NT2/D1 (cell line): ENCODE results near the gene ATP2C1.

Experiments used
- DNase-seq: peaks from one replicate; pipeline ENCODE4 v3.0.0-alpha.2; 2011; ENCODE audit warnings: low read depth, low spot score
- H3K27me3 ChIP-seq: 2 replicates; pipeline ENCODE4 v1.6.0; 2011; ENCODE audit warnings: mild to moderate bottlenecking; ENCODE audit not compliant: insufficient read length, insufficient read depth
- H3K36me3 ChIP-seq: 2 replicates; pipeline ENCODE4 v1.6.1; 2011; ENCODE audit warnings: mild to moderate bottlenecking, low read length, mixed read lengths; ENCODE audit not compliant: insufficient read depth, insufficient read length
- H3K4me1 ChIP-seq: 2 replicates; pipeline ENCODE4 v1.5.1; 2011; ENCODE audit not compliant: insufficient read depth, insufficient read length
- H3K4me3 ChIP-seq: 2 replicates; pipeline ENCODE4 v1.5.1; 2011; ENCODE audit warnings: low read depth; ENCODE audit not compliant: insufficient read length
- H3K9ac ChIP-seq: 2 replicates; pipeline ENCODE4 v1.6.0; 2011; ENCODE audit warnings: low read depth; ENCODE audit not compliant: insufficient read length
- H3K9me3 ChIP-seq: 2 replicates; pipeline ENCODE4 v1.5.1; 2011; ENCODE audit warnings: mild to moderate bottlenecking, low read length; ENCODE audit not compliant: insufficient read depth
- SUZ12 ChIP-seq: IDR thresholded peaks from 2 replicates; pipeline ENCODE4 v1.6.1; 2011; ENCODE audit not compliant: insufficient read length, insufficient read depth; ENCODE audit errors: extremely low read depth
- YY1 ChIP-seq: IDR thresholded peaks from 2 replicates; pipeline ENCODE4 v1.6.1; 2011; ENCODE audit not compliant: insufficient read length, insufficient read depth
- ZNF274 ChIP-seq: IDR thresholded peaks from 2 replicates; pipeline ENCODE4 v1.6.1; 2011; ENCODE audit warnings: mild to moderate bottlenecking, low read depth, low read length

ATP2C1 gene

GRCh38 chr3:130981469-130981868, 87.6 kb downstream of the ATP2C1 start:
- Histone ChIP-seq H3K9me3 (no peaks in the 10 kb centered on the region), H3K36me3 (peaks cover 29% of the 10 kb centered on the region), H3K9ac (no peak overlapping the region), H3K27me3 (no peaks in the 10 kb centered on the region), H3K4me1 (no peaks in the 10 kb centered on the region), H3K4me3 (no peak overlapping the region)
- TF ChIP-seq ZNF274 (no peak), YY1 (no peak), SUZ12 (no peak)
- DNase-seq, result no peak

DNA sequence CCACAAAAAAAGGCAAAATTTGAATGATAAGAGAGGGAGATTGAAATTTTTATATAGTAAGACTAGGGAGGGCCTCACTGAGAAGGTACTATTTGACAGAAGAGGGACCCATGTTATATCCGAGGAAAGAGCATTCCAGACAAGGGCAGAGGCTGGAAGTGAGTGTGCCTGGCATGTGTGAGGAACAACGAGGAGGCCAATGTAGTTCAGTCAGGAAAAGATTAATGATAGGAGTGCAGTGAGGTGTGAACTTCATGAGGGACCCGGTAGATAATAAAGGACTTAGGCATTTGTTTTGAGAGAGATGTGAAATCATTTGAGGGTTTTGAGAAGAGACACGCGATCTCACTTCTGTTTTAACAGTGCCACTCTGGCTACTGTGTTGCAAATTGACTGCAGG, 96.4 kb downstream of the ATP2C1 start:
- H3K9ac ChIP-seq, result no peak overlapping the region
- no peak for TF ChIP-seq ZNF274
- TF ChIP-seq YY1, result no peak
- no peak for TF ChIP-seq SUZ12
- no peak for DNase-seq
- no peaks in the 10 kb centered on the region for H3K4me1 ChIP-seq
- peaks cover 21% of the 10 kb centered on the region for H3K36me3 ChIP-seq
- H3K4me3 ChIP-seq, result no peak overlapping the region
- no peaks in the 10 kb centered on the region for H3K9me3 ChIP-seq
- no peaks in the 10 kb centered on the region for H3K27me3 ChIP-seq

- H3K9me3 ChIP-seq, result no peaks in the 10 kb centered on the region
- no peak overlapping the region for H3K9ac ChIP-seq
- no peaks in the 10 kb centered on the region for H3K4me1 ChIP-seq
- peaks cover 27% of the 10 kb centered on the region for H3K36me3 ChIP-seq
- H3K27me3 ChIP-seq, result no peaks in the 10 kb centered on the region
- DNase-seq, result no peak
- no peak overlapping the region for H3K4me3 ChIP-seq
- TF ChIP-seq YY1, result no peak
- TF ChIP-seq SUZ12, result no peak
- no peak for TF ChIP-seq ZNF274
Observed at GRCh38 chr3:130991126-130991525, 97.2 kb downstream of the ATP2C1 start.

DNA sequence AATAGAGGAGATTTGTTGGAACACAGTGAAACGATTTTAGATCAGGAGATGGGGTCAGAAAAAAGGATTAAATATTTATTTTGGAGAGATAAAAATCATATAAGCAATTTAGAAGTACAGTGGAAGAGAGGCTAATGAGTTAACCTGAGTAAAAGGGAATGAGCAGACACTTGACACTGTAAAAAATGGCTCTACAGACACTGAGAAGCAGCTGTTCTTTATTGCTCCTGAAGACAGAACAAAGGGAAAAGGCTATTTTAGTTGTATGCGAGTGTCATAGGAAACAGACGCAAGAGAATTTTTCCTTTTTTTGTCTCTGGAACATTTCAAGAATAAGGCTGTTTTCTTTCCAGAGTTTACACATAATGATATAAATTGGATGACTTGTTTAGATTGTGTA, 98.5 kb downstream of the ATP2C1 start:
- H3K36me3 ChIP-seq, result peaks cover 38% of the 10 kb centered on the region
- no peak overlapping the region for H3K9ac ChIP-seq
- no peaks in the 10 kb centered on the region for H3K4me1 ChIP-seq
- H3K9me3 ChIP-seq, result no peaks in the 10 kb centered on the region
- TF ChIP-seq ZNF274, result no peak
- TF ChIP-seq YY1, result no peak
- no peak for TF ChIP-seq SUZ12
- H3K4me3 ChIP-seq, result no peak overlapping the region
- H3K27me3 ChIP-seq, result no peaks in the 10 kb centered on the region
- DNase-seq, result no peak

GRCh38 chr3:130997289-130997688, 103.4 kb downstream of the ATP2C1 start:
- DNase-seq, result no peak
- H3K27me3 ChIP-seq, result no peaks in the 10 kb centered on the region
- TF ChIP-seq YY1, result no peak
- no peak for TF ChIP-seq ZNF274
- TF ChIP-seq SUZ12, result no peak
- H3K9ac ChIP-seq, result no peak overlapping the region
- H3K4me3 ChIP-seq, result no peak overlapping the region
- H3K36me3 ChIP-seq, result peaks cover 66% of the 10 kb centered on the region
- H3K4me1 ChIP-seq, result no peaks in the 10 kb centered on the region
- H3K9me3 ChIP-seq, result no peaks in the 10 kb centered on the region

DNA sequence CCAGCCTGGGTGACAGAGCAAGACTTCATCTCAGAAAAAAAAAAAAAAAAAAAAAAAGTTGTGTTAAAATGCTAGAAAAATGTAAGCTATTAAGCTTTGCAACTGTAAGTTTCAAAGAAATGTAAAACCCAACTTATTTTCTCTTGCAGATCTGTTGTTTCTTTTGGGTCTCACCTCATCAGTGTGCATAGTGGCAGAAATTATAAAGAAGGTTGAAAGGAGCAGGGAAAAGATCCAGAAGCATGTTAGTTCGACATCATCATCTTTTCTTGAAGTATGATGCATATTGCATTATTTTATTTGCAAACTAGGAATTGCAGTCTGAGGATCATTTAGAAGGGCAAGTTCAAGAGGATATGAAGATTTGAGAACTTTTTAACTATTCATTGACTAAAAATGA, 107.2 kb downstream of the ATP2C1 start:
- no peak for TF ChIP-seq ZNF274
- no peak for TF ChIP-seq YY1
- no peaks in the 10 kb centered on the region for H3K27me3 ChIP-seq
- no peak for DNase-seq
- no peak overlapping the region for H3K9ac ChIP-seq
- H3K4me1 ChIP-seq, result no peaks in the 10 kb centered on the region
- H3K4me3 ChIP-seq, result no peak overlapping the region
- H3K36me3 ChIP-seq, result peaks cover 54% of the 10 kb centered on the region
- H3K9me3 ChIP-seq, result no peaks in the 10 kb centered on the region

DNA sequence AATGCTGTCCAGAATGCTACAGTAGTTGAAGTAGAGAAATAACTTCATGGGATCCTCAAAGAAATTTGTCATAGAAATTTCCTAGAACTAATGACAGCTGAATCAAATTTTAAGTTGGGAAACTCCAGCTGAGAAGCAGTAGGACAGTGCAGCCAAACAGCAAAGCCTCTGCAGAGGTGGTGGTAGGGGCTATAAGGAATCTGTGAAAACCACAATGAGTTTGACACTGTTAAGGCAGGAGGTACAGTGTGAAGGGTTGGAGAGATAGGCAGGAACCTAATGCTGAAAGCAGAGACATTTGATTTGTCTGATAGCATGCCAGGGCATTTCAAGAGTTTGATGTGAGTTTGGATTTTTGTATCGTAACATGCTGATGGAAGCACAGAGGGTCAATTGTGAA, 110.7 kb downstream of the ATP2C1 start:
- TF ChIP-seq ZNF274, result no peak
- no peak for TF ChIP-seq SUZ12
- no peak for TF ChIP-seq YY1
- no peaks in the 10 kb centered on the region for H3K9me3 ChIP-seq
- H3K36me3 ChIP-seq, result peaks cover 43% of the 10 kb centered on the region
- H3K27me3 ChIP-seq, result no peaks in the 10 kb centered on the region
- no peaks in the 10 kb centered on the region for H3K4me1 ChIP-seq
- no peak overlapping the region for H3K9ac ChIP-seq
- no peak for DNase-seq
- no peak overlapping the region for H3K4me3 ChIP-seq

DNA sequence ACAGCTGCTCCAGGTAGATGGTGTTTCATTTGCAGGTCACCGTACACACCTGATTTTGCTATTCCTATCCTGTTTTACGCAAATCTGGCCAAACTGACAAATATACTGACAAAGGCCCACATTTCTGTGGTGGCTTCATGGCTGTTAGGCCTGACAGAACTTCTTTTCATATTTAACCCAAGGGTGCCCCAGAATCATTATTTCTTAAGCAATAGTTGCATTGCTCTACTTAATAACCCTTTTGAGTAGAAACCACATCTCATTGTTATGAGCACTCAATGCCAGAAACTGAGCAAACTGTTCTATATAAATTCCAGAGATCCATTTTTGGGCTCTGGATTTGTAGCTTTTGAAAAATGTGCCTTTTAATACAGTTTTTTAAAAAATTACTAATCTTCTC, 113.4 kb downstream of the ATP2C1 start:
- DNase-seq, result no peak
- no peaks in the 10 kb centered on the region for H3K4me1 ChIP-seq
- no peaks in the 10 kb centered on the region for H3K27me3 ChIP-seq
- no peak overlapping the region for H3K9ac ChIP-seq
- TF ChIP-seq ZNF274, result no peak
- TF ChIP-seq SUZ12, result no peak
- no peak for TF ChIP-seq YY1
- no peak overlapping the region for H3K4me3 ChIP-seq
- H3K9me3 ChIP-seq, result no peaks in the 10 kb centered on the region
- H3K36me3 ChIP-seq, result peaks cover 39% of the 10 kb centered on the region
